Measurements from ENCODE around the gene OR1N1.

- TF ChIP-seq POLR2A (IDR thresholded peaks at IDR 0.05): no peak
- TF ChIP-seq CTCF (IDR thresholded peaks at IDR 0.05): no peak
Measured at GRCh38 chr9:122477346-122477745, 49.7 kb downstream of the OR1N1 start.
